H1 (cell line): ENCODE data around the gene MVP. TPM values are rescaled to one million over a fixed set of nuclear protein-coding genes. Genes with fewer than 3 reads are reported as not detected.

Experiments
- CTCF ChIA-PET: fragments of 300-600 bp; sonication (Branson Sonifier 250); formaldehyde crosslinking; loops from one replicate; lab custom pipeline; 2021; ENCODE audit not compliant: partially characterized antibody; lab: Charles Lee
- POLR2A ChIA-PET: fragments of 300-600 bp; sonication (Branson Sonifier 250); formaldehyde crosslinking; loops from one replicate; lab custom pipeline; 2021; ENCODE audit warnings: inconsistent platforms; ENCODE audit not compliant: partially characterized antibody; lab: Charles Lee
- DNase-seq, 2 experiments: peaks; one replicate each; pipeline versions ENCODE4 v3.0.0 to v3.0.0-alpha.2; 2010 to 2022; ENCODE audit warnings: low spot score in 2 of 2, low read depth in 1 of 2, mixed read lengths in 1 of 2
- FAIRE-seq: peaks from 2 replicates; lab custom pipeline; 2011; peaks lifted over from hg19 to GRCh38; lab: Jason Lieb, UNC
- H2AFZ ChIP-seq: 2 replicates; pipeline ENCODE4 v1.8.1; 2012; ENCODE audit warnings: low read length, inconsistent platforms
- H2AK5ac ChIP-seq: 2 replicates; pipeline ENCODE4 v1.6.1; 2013; ENCODE audit warnings: low read depth, low read length
- H2BK120ac ChIP-seq: replicated peaks from 2 replicates; pipeline ENCODE3; 2013; ENCODE audit warnings: low read depth, low read length, inconsistent platforms
- H2BK12ac ChIP-seq: 2 replicates; pipeline ENCODE4 v1.6.1; 2013; ENCODE audit warnings: low read depth, low read length
- H2BK15ac ChIP-seq: 2 replicates; pipeline ENCODE4 v1.6.1; 2013; ENCODE audit warnings: low read length
- H2BK20ac ChIP-seq: 2 replicates; pipeline ENCODE4 v1.6.1; 2013; ENCODE audit warnings: low read length
- H2BK5ac ChIP-seq: 2 replicates; pipeline ENCODE4 v1.6.1; 2013; ENCODE audit warnings: low read depth, low read length
- H3K14ac ChIP-seq: 2 replicates; pipeline ENCODE4 v1.6.1; 2013; ENCODE audit warnings: inconsistent platforms; ENCODE audit not compliant: insufficient read length
- H3K18ac ChIP-seq: 2 replicates; pipeline ENCODE4 v1.6.1; 2013; ENCODE audit warnings: low read length; ENCODE audit errors: extremely low read depth
- H3K23ac ChIP-seq: 2 replicates; pipeline ENCODE4 v1.6.1; 2013; ENCODE audit warnings: inconsistent platforms; ENCODE audit not compliant: insufficient read length
- H3K23me2 ChIP-seq: 2 replicates; pipeline ENCODE4 v1.6.1; 2013; ENCODE audit warnings: low read depth, low read length
- H3K27ac ChIP-seq: 2 replicates; pipeline ENCODE4 v1.6.1; 2011; ENCODE audit warnings: low read depth, low read length, inconsistent platforms
- H3K27me3 ChIP-seq, 4 experiments: replicated peaks in 1 of 4; 1 replicate in 1 of 4; 2 replicates in 3 of 4; pipeline versions ENCODE4 v1.6.1 to v1.8.1; 2011 to 2013; ENCODE audit warnings: low read length in 3 of 4, mild to moderate bottlenecking in 3 of 4, inconsistent platforms in 2 of 4, mixed read lengths in 2 of 4, moderate library complexity in 1 of 4; ENCODE audit not compliant: control insufficient read depth in 3 of 4, insufficient read depth in 3 of 4; ENCODE audit errors: extremely low read depth in 1 of 4
- H3K36me3 ChIP-seq, 4 experiments: 2 replicates each; pipeline versions ENCODE4 v1.6.1 to v1.8.1; 2011 to 2013; ENCODE audit warnings: mild to moderate bottlenecking in 4 of 4, low read length in 3 of 4, moderate library complexity in 2 of 4, control low read depth in 1 of 4, inconsistent platforms in 1 of 4; ENCODE audit not compliant: insufficient read depth in 4 of 4, control insufficient read depth in 2 of 4
- H3K4ac ChIP-seq: replicated peaks from 2 replicates; pipeline ENCODE3; 2013; ENCODE audit warnings: low read length, low read depth, mixed read lengths, inconsistent platforms; ENCODE audit not compliant: insufficient read length
- H3K4me1 ChIP-seq, 4 experiments: replicated peaks in 1 of 4; 1 replicate in 1 of 4; 2 replicates in 3 of 4; pipeline versions ENCODE4 v1.6.1 to v1.8.1; 2011 to 2013; ENCODE audit warnings: low read length in 3 of 4, inconsistent platforms in 2 of 4, mixed read lengths in 1 of 4; ENCODE audit not compliant: insufficient read depth in 4 of 4, control insufficient read depth in 3 of 4
- H3K4me2 ChIP-seq, 2 experiments: 2 replicates each; pipeline versions ENCODE4 v1.6.1 to v1.8.1; 2011 to 2013; ENCODE audit warnings: low read depth in 2 of 2, low read length in 2 of 2, control low read depth in 1 of 2, inconsistent platforms in 1 of 2, mild to moderate bottlenecking in 1 of 2; ENCODE audit not compliant: insufficient read depth in 1 of 2
- H3K4me3 ChIP-seq, 4 experiments: fragments of 200-600, 300-600 bp in 1 of 4; sonication (generic), shearing (Covaris generic), sonication (Bioruptor Twin) in 1 of 4; 2 replicates each; pipeline versions ENCODE4 v1.5.1 to v1.8.1; 2011 to 2016; ENCODE audit warnings: low read length in 4 of 4, low read depth in 3 of 4, control low read depth in 2 of 4, inconsistent platforms in 2 of 4, mild to moderate bottlenecking in 2 of 4, mixed read lengths in 1 of 4, moderate library complexity in 1 of 4; ENCODE audit not compliant: insufficient read depth in 2 of 4; ENCODE audit errors: extremely low read depth in 1 of 4
- H3K56ac ChIP-seq: replicated peaks from 2 replicates; pipeline ENCODE3; 2013; ENCODE audit warnings: low read depth, mild to moderate bottlenecking, mixed read lengths, low read length, inconsistent platforms; ENCODE audit not compliant: insufficient read length
- H3K79me1 ChIP-seq: 2 replicates; pipeline ENCODE4 v1.6.1; 2013; ENCODE audit warnings: low read depth, low read length, control low read depth
- H3K79me2 ChIP-seq, 2 experiments: 2 replicates each; pipeline versions ENCODE4 v1.6.1 to v1.8.1; 2012 to 2013; ENCODE audit warnings: low read length in 2 of 2, mild to moderate bottlenecking in 2 of 2, inconsistent platforms in 1 of 2; ENCODE audit not compliant: insufficient read depth in 2 of 2, control insufficient read depth in 1 of 2
- H3K9ac ChIP-seq, 4 experiments: replicated peaks in 1 of 4; 1 replicate in 1 of 4; 2 replicates in 3 of 4; pipeline versions ENCODE4 v1.6.1 to v1.8.1; 2011 to 2013; ENCODE audit warnings: low read depth in 3 of 4, low read length in 3 of 4, control low read depth in 2 of 4, mild to moderate bottlenecking in 2 of 4, moderate library complexity in 2 of 4, inconsistent platforms in 1 of 4; ENCODE audit errors: extremely low read depth in 1 of 4
- H3K9me3 ChIP-seq, 2 experiments: 2 replicates each; pipeline versions ENCODE4 v1.6.1 to v1.8.1; 2012 to 2013; ENCODE audit warnings: mild to moderate bottlenecking in 2 of 2, moderate library complexity in 2 of 2, control low read depth in 1 of 2, inconsistent platforms in 1 of 2, low read depth in 1 of 2, low read length in 1 of 2, mixed read lengths in 1 of 2; ENCODE audit not compliant: insufficient read depth in 2 of 2
- H4K20me1 ChIP-seq, 2 experiments: replicated peaks in 1 of 2; 2 replicates each; pipeline versions ENCODE3 to v1.8.1; 2011 to 2013; ENCODE audit warnings: inconsistent platforms in 2 of 2, low read length in 2 of 2, mild to moderate bottlenecking in 1 of 2; ENCODE audit not compliant: insufficient read depth in 2 of 2, control insufficient read depth in 1 of 2
- H4K5ac ChIP-seq: 2 replicates; pipeline ENCODE4 v1.6.1; 2013; ENCODE audit warnings: low read length, low read depth, mixed read lengths, inconsistent platforms; ENCODE audit not compliant: insufficient read length
- H4K8ac ChIP-seq: 2 replicates; pipeline ENCODE4 v1.8.0; 2013; ENCODE audit warnings: mild to moderate bottlenecking, moderate library complexity, low read length, inconsistent platforms; ENCODE audit not compliant: insufficient read depth; ENCODE audit errors: extremely low read depth
- H4K91ac ChIP-seq: replicated peaks from 2 replicates; pipeline ENCODE3; 2013; ENCODE audit warnings: low read length, mixed read lengths, inconsistent platforms; ENCODE audit not compliant: insufficient read length
- ATF2 ChIP-seq: IDR thresholded peaks from 2 replicates; pipeline ENCODE4 v1.6.1; 2012; ENCODE audit warnings: low read length, inconsistent platforms
- CREB1 ChIP-seq: IDR thresholded peaks from 2 replicates; pipeline ENCODE4 v1.6.1; 2012; ENCODE audit warnings: inconsistent platforms
- CTBP2 ChIP-seq: IDR thresholded peaks from 2 replicates; pipeline ENCODE4 v1.7.0; 2011; ENCODE audit warnings: borderline replicate concordance, mild to moderate bottlenecking, moderate library complexity, mixed read lengths, low read length; ENCODE audit not compliant: insufficient read depth, insufficient read length
- KDM5A ChIP-seq: fragments of 200-600 bp; IDR thresholded peaks from 2 replicates; pipeline ENCODE4 v1.7.1; 2012; ENCODE audit warnings: mild to moderate bottlenecking, low read length, inconsistent platforms, mixed read lengths
- POLR2A ChIP-seq, 2 experiments: IDR thresholded peaks; 1 replicate in 1 of 2; 2 replicates in 1 of 2; pipeline ENCODE4 v1.6.1; 2011; ENCODE audit warnings: low read depth in 2 of 2, low read length in 2 of 2, mild to moderate bottlenecking in 2 of 2; ENCODE audit errors: control extremely low read depth in 1 of 2
- POU5F1 ChIP-seq: IDR thresholded peaks from 2 replicates; pipeline ENCODE4 v1.6.1; 2011; ENCODE audit warnings: low read depth, mild to moderate bottlenecking, low read length, moderate library complexity
- RAD21 ChIP-seq, 2 experiments: IDR thresholded peaks in 1 of 2; conservative IDR thresholded peaks in 1 of 2; 2 replicates each; pipeline ENCODE4 v1.6.1; 2011; ENCODE audit warnings: low read depth in 2 of 2, low read length in 2 of 2, improper control_type of control experiment in 1 of 2, inconsistent platforms in 1 of 2, mild to moderate bottlenecking in 1 of 2, moderate library complexity in 1 of 2
- RBBP5 ChIP-seq: IDR thresholded peaks from 2 replicates; pipeline ENCODE4 v1.7.1; 2012; ENCODE audit warnings: low read depth, mild to moderate bottlenecking, inconsistent platforms, low read length, moderate library complexity, borderline replicate concordance
- RNF2 ChIP-seq: fragments of 200-900, 300-1000 bp; sonication (generic); IDR thresholded peaks from 2 replicates; pipeline ENCODE4 v1.7.1; 2016; ENCODE audit warnings: borderline replicate concordance, low read depth, mild to moderate bottlenecking, antibody characterized with exemption, low read length; ENCODE audit not compliant: poor library complexity, severe bottlenecking; ENCODE audit errors: missing control alignments
- SRF ChIP-seq: IDR thresholded peaks from 2 replicates; pipeline ENCODE4 v1.6.1; 2011; ENCODE audit warnings: mild to moderate bottlenecking, low read depth, low read length, moderate library complexity
- TAF7 ChIP-seq: optimal IDR thresholded peaks from 2 replicates; pipeline ENCODE3; 2011; ENCODE audit warnings: low read depth, mild to moderate bottlenecking, inconsistent platforms, low read length, moderate library complexity, borderline replicate concordance
- WGBS, 2 experiments: shearing (Covaris generic) in 1 of 2; methylation state at CpG; one replicate each; pipeline versions ENCODE4 v1.1.6 to v1.1.7; 2013 to 2015; ENCODE audit warnings: low lambda C conversion rate in 2 of 2, mixed read lengths in 2 of 2, inconsistent platforms in 1 of 2, low coverage in 1 of 2, missing lambda C conversion rate in 1 of 2; ENCODE audit not compliant: insufficient replicate concordance in 2 of 2, insufficient coverage in 1 of 2, insufficient read length in 1 of 2; ENCODE audit errors: extremely low coverage in 1 of 2, missing lambda C conversion rate in 1 of 2; 5-methylcytosine and 5-hydroxymethylcytosine counted together
- polyA plus RNA-seq, 7 experiments: library from polyadenylated mRNA; depleted of rRNA in 3 of 7; stranded (reverse) in 5 of 7; unstranded in 2 of 7; fragments of >200 nt in 5 of 7; fragments of 200-250 nt in 2 of 7; gene quantifications; 1 replicate in 5 of 7; 2 replicates in 1 of 7; 4 replicates in 1 of 7; pipeline versions ENCODE4 v1.2.1 to v1.2.3, GENCODE V29; 2011 to 2013; ENCODE audit warnings: missing spikeins in 2 of 7, mixed read lengths in 2 of 7
- total RNA-seq: library from RNA; stranded (reverse); fragmentation: NEBNext Ultra II Directional; extraction: Animal tissue kit (Norgen Biotek cat#: 25700); gene quantifications from 2 replicates; pipeline ENCODE4 v1.2.1, GENCODE V29; 2021

MVP gene
- total and polyA plus RNA-seq, 2 of the 8 experiments (the other 6 are each of a cell fraction or from before 2014, with no cell fraction given), result 1.9 TPM

- ChIA-PET POLR2A (interaction anchor here (0.7 to 1.6 kb wide), 3 partner anchors 40 to 153 kb away, joined by 3 to 7 read pairs (median 3); partner anchors contain the start of gene SEZ6L2), CTCF (interaction anchor here (0.7 to 15.0 kb wide), 4 partner anchors 8 to 143 kb away, joined by 3 to 212 read pairs (median 7); partner anchors contain the start of genes MVP and PAGR1)
- no peak overlapping the region for H2BK12ac ChIP-seq
- no peak for DNase-seq
- H4K5ac ChIP-seq, result no peak overlapping the region
- H2BK5ac ChIP-seq, result no peak overlapping the region
- no peak overlapping the region for H3K27ac ChIP-seq
- no peak overlapping the region for H4K91ac ChIP-seq
- 96% methylated on average over 19 of the region's 19 CpGs; no CpG with 5 or more reads in 1 of the 2 experiments for WGBS, 2 experiments
- H2BK20ac ChIP-seq, result no peak overlapping the region
- H3K4ac ChIP-seq, result no peak overlapping the region
- peaks cover 9% of the 10 kb centered on the region for H3K79me1 ChIP-seq
- no peak overlapping the region for H3K9ac ChIP-seq
- peaks cover 0 to 11% (median 6%) of the 10 kb centered on the region in 4 experiments; a peak in 5 of 8 replicates for H3K36me3 ChIP-seq
- no peak overlapping the region for H2AK5ac ChIP-seq
- no peak overlapping the region for H3K14ac ChIP-seq
- H3K4me2 ChIP-seq, result no peak overlapping the region
- H3K4me1 ChIP-seq, result peaks cover 0 to 4% (median 3%) of the 10 kb centered on the region in 4 experiments; a peak in 3 of 7 replicates
- no peak overlapping the region for H2BK120ac ChIP-seq
- H4K20me1 ChIP-seq, result peaks cover 0 to 5% of the 10 kb centered on the region in 2 experiments
- no peak overlapping the region for H3K18ac ChIP-seq
- H3K56ac ChIP-seq, result no peak overlapping the region
- H3K9me3 ChIP-seq, result no peaks in the 10 kb centered on the region
- no peak overlapping the region for H2BK15ac ChIP-seq
- H4K8ac ChIP-seq, result no peak overlapping the region
- H3K23me2 ChIP-seq, result peaks cover 8% of the 10 kb centered on the region; the same call in 1 of the 2 replicates
- no peak overlapping the region for H3K23ac ChIP-seq
- no peaks in the 10 kb centered on the region for H3K27me3 ChIP-seq
- FAIRE-seq, result no peak
- peaks cover 0 to 9% of the 10 kb centered on the region in 2 experiments; a peak in 2 of 4 replicates for H3K79me2 ChIP-seq
- H3K4me3 ChIP-seq, result no peak overlapping the region
- no peak overlapping the region for H2AFZ ChIP-seq
- TF ChIP-seq RBBP5 (no peak), RNF2 (no peak), CTBP2 (no peak), SRF (no peak), TAF7 (no peak), POLR2A (IDR thresholded peaks at IDR 0.05; ENCODE audit: control extremely low read depth in 1 of 2, low read depth in 2 of 2, low read length in 2 of 2) (no peak), ATF2 (no peak), POU5F1 (no peak), KDM5A (no peak), CREB1 (no peak), RAD21 (IDR thresholded peaks at IDR 0.05 in 1 of 2, conservative IDR thresholded peaks at IDR 0.05 in 1 of 2; ENCODE audit: low read depth in 2 of 2, low read length in 2 of 2) (no peak)
Measured at GRCh38 chr16:29858974-29859373, 38.7 kb downstream of the MVP start.
